Colonic mucosa (tissue), 4 donors: ENCODE results near the gene GPC5. TPM values are rescaled to one million over a fixed set of nuclear protein-coding genes. Genes with fewer than 3 reads are reported as not detected.

Experiments used
- DNase-seq: peaks from one replicate; pipeline ENCODE4 v3.0.0-alpha.2; 2020
- H3K27ac ChIP-seq: fragments of 200-600 bp; one replicate; pipeline ENCODE4 v1.8.0; 2021
- H3K27me3 ChIP-seq: fragments of 200-600 bp; one replicate; pipeline ENCODE4 v1.8.0; 2021
- H3K36me3 ChIP-seq: fragments of 200-600 bp; one replicate; pipeline ENCODE4 v1.8.0; 2021
- H3K4me1 ChIP-seq: fragments of 200-600 bp; one replicate; pipeline ENCODE4 v1.8.0; 2021; ENCODE audit warnings: mild to moderate bottlenecking
- H3K4me3 ChIP-seq: fragments of 200-600 bp; one replicate; pipeline ENCODE4 v1.8.0; 2021
- H3K9ac ChIP-seq, 2 donors: one replicate each; pipeline ENCODE4 v1.7.0; 2013; ENCODE audit warnings: control low read depth in 2 of 2, low read depth in 2 of 2, low read length in 2 of 2
- H3K9me3 ChIP-seq: fragments of 200-600 bp; one replicate; pipeline ENCODE4 v1.8.0; 2021
- intact Hi-C: fragments of 100-400 bp; cut with DNase I; formaldehyde crosslinking; loops from one replicate; pipeline ENCODE4 v1.14.1; 2022
- total RNA-seq, 2 donors: library from RNA; stranded (reverse); fragmentation: NEBNext Ultra II Directional in 1 of 2; extraction: Animal tissue kit (Norgen Biotek cat#: 25700) in 1 of 2; gene quantifications; one replicate each; pipeline ENCODE4 v1.2.1, GENCODE V29; 2021
- TF ChIP-seq, protein P1 (sequence below): fragments of 200-600 bp; IDR thresholded peaks from one replicate; pipeline ENCODE4 v1.8.0; 2022; ENCODE audit warnings: antibody characterized with exemption, mild to moderate bottlenecking
- donor health status: healthy.
- donor health status: DM: no; HTN: no; CAD: no.
- donor health status: DM: no; HTN: no; CAD: no.

Gene GPC5
- total RNA-seq, 2 donors from 2014 or later, result 0.42 TPM; not detected in 1

DNA sequence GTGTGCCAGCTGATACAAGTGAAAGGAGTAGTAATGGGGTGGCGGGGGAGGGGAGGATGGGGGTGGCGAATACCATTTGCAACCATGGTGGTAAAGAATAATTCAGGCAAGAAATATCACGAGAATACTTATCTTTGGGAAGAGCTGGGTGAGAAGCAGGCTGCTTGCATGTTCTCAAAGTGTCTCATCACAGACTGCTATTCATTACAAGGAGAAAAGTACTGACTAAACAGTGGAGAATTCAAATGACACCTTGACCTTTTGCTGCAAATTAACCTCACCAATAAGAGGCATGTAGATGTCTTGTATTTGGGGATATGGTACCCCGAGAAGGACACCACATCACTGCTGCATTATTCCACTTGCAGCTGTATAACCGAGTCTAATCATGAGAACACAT is 1242.5 kb downstream of the GPC5 start:
- H3K4me1 ChIP-seq, result no peaks in the 10 kb centered on the region
- H3K27ac ChIP-seq, result no peak overlapping the region
- no peaks in the 10 kb centered on the region for H3K9me3 ChIP-seq
- TF ChIP-seq, protein P1, sequence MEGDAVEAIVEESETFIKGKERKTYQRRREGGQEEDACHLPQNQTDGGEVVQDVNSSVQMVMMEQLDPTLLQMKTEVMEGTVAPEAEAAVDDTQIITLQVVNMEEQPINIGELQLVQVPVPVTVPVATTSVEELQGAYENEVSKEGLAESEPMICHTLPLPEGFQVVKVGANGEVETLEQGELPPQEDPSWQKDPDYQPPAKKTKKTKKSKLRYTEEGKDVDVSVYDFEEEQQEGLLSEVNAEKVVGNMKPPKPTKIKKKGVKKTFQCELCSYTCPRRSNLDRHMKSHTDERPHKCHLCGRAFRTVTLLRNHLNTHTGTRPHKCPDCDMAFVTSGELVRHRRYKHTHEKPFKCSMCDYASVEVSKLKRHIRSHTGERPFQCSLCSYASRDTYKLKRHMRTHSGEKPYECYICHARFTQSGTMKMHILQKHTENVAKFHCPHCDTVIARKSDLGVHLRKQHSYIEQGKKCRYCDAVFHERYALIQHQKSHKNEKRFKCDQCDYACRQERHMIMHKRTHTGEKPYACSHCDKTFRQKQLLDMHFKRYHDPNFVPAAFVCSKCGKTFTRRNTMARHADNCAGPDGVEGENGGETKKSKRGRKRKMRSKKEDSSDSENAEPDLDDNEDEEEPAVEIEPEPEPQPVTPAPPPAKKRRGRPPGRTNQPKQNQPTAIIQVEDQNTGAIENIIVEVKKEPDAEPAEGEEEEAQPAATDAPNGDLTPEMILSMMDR, result no peak
- no peaks in the 10 kb centered on the region for H3K36me3 ChIP-seq
- no peak overlapping the region for H3K4me3 ChIP-seq
- H3K27me3 ChIP-seq, result no peaks in the 10 kb centered on the region
- no peak overlapping the region for H3K9ac ChIP-seq
- DNase-seq, result no peak
- intact Hi-C loops, result no loop called here

DNA sequence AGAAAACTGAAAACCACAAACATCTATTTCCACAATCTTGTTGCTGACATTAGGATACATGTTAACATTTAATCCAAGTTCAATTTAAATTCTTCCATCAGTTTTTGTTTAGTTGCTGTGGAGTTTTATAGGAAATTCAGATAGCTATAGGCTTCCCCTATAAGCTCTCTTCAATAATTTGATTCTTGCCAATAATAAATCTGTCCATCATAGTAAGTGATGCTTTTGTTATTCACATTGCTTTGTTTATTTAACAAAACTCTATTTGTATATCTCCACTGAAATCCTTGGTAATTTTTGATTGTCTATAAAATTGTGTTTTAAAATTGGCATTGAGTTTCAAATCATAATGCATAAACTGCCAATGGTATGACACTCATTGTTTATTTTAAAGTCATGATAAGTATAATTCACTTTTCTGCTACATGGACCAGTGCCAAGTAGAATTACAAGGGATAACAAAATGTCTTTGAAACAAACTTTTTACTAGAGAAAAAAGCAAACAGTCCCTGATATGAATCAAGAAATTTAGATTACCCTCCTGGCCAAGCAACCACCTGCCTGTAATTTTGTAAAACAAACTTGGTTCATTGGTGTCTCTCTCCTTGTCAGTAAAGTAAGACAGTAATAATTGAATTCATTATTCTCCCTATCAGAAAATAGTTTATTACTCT is 1250.9 kb downstream of the GPC5 start:
- Histone ChIP-seq H3K9me3 (no peaks in the 10 kb centered on the region), H3K4me3 (no peak overlapping the region), H3K27me3 (no peaks in the 10 kb centered on the region), H3K36me3 (no peaks in the 10 kb centered on the region), H3K27ac (no peak overlapping the region), H3K4me1 (no peaks in the 10 kb centered on the region), H3K9ac (no peak overlapping the region)
- no peak for DNase-seq
- intact Hi-C loops, result no loop called here
- TF ChIP-seq, protein P1, result no peak

DNA sequence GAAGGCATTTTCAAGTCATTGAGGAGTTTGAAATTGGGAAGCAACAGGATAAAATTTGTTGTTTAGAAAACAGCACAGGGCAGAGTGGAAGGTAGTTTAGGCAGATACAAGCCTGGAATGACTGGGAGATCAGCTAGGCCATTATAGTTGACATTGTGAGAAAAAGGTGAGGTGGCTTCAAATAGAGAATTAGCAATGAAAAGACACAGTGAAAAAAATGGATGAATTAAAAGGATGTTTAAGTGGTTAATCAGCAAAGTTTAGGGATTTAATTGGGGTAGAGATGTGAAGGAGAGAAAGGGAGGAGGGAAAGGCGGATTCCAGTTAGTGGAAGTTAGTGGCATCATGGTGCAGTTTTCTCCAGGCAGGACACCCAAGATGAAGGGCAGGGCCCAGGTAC is 1257.7 kb downstream of the GPC5 start:
- TF ChIP-seq, protein P1, result no peak
- no peak overlapping the region for H3K4me3 ChIP-seq

DNA sequence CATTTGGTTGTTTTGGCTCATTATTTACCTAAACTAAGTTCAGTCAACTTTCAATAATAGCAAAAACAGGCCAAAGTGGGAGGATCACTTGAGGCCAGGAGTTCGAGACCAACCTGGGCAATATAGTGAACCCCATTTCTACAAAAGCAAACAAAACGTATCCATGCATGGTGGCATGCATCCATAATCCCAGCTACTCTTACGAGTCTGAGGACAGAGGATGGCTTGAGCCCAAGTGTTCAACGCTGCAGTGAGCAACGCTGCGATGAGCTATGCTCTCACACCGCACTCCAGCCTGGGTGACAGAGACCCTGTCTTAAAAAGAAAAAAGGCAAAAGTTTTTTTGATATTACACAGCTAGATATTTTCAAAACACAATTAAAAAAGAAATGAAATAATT is 1258.2 kb downstream of the GPC5 start:
- H3K9me3 ChIP-seq, result no peaks in the 10 kb centered on the region
- H3K27ac ChIP-seq, result no peak overlapping the region
- no peaks in the 10 kb centered on the region for H3K36me3 ChIP-seq
- TF ChIP-seq, protein P1, result no peak
- no peak overlapping the region for H3K9ac ChIP-seq
- intact Hi-C loops, result no loop called here
- no peak for DNase-seq
- H3K27me3 ChIP-seq, result no peaks in the 10 kb centered on the region
- H3K4me3 ChIP-seq, result no peak overlapping the region
- H3K4me1 ChIP-seq, result no peaks in the 10 kb centered on the region

More for the DNA sequence above, 1257.7 kb downstream of the GPC5 start:
- Histone ChIP-seq H3K27me3 (no peaks in the 10 kb centered on the region), H3K9me3 (no peaks in the 10 kb centered on the region), H3K36me3 (no peaks in the 10 kb centered on the region), H3K9ac (no peak overlapping the region), H3K27ac (no peak overlapping the region), H3K4me1 (no peaks in the 10 kb centered on the region)
- DNase-seq, result no peak
- intact Hi-C loops, result no loop called here

DNA sequence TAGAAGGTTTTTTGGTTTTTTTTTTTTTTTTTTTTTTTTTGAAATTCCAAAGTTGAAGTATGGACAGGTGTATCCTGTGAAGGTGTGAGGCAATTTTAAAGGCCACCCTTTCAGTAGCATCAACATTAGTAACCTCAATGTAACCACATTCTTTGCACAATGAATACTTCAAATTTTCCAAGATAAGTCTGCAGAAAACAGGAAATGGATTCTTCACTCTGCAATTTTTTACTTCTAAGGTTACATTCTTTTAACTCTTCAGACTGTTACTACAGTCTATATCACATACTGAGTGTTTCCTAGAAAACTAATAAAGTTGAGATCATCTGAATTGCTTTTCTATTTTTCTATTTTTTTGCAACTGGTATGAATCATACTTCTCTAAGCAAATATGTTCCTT is 1259.1 kb downstream of the GPC5 start:
- intact Hi-C loops, result no loop called here
- H3K27ac ChIP-seq, result no peak overlapping the region
- no peak for DNase-seq
- no peak overlapping the region for H3K4me3 ChIP-seq
- no peaks in the 10 kb centered on the region for H3K27me3 ChIP-seq
- H3K9ac ChIP-seq, result no peak overlapping the region
- no peaks in the 10 kb centered on the region for H3K36me3 ChIP-seq
- no peaks in the 10 kb centered on the region for H3K9me3 ChIP-seq
- no peaks in the 10 kb centered on the region for H3K4me1 ChIP-seq
- TF ChIP-seq, protein P1, result no peak
